HG03025 (cell line): ENCODE measurements around the gene ABCA5.
"Not testable (repeated sequence)": the region's sequence is repeated elsewhere in the genome, so short reads cannot be mapped to it uniquely, and the experiment has no call there.

Source experiments
- ATAC-seq: cut with Tn5 transposase; IDR thresholded peaks from one replicate; pipeline ENCODE4 v1.9.1; 2021; ENCODE audit warnings: mild to moderate bottlenecking, moderate library complexity; ENCODE audit not compliant: unreplicated experiment, low FRiP score

ABCA5 gene

GRCh38 chr17:69222707-69223258, 104.2 kb downstream of the ABCA5 start:
- no peak for ATAC-seq

DNA sequence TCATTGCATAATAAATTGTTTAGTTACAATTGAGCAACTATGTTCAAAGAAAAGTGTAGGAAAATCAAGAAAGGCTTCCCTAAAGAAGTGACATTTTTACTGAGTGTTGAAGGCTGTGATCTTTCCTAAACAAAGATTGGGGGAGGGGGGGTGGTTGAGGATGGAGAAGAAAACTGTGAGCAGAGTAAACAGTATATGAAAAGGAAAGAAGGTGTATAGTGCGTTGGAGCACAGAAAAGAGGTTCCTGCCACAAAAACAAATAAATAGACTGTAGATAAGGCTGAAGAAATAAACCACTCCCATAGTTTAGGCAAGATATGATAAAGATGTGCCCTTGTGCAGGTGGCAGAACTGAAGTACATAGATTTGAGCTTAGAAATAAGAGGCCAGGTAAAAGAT, 106.8 kb downstream of the ABCA5 start:
- ATAC-seq: no peak

GRCh38 chr17:69218986-69219385, 107.9 kb downstream of the ABCA5 start:
- no peak for ATAC-seq

- no peak for ATAC-seq
Observed at GRCh38 chr17:69213059-69213813, 113.7 kb downstream of the ABCA5 start.

GRCh38 chr17:69208640-69209039, 118.3 kb downstream of the ABCA5 start:
- ATAC-seq: no peak

- no peak for ATAC-seq
Observed at GRCh38 chr17:69207151-69207550, 119.8 kb downstream of the ABCA5 start.

DNA sequence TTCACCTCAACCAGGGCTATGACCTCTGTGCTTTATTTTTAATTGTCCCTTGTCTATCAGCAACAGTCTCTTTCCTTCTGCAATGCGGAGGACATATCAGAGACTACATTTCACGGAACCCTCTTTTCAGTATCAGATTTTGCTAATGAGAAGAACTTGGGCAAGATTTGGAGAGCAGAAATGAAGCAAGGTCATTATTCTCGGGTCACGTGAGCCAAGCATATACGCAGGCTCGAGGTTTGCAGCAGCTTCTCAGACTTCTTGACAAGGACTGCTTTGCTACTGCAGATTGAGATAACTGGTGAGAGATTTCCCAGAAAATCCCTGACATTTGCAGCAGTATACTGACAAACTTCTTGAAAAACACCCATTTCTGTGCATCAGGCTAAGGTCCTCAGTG, 128.7 kb downstream of the ABCA5 start:
- no peak for ATAC-seq

DNA sequence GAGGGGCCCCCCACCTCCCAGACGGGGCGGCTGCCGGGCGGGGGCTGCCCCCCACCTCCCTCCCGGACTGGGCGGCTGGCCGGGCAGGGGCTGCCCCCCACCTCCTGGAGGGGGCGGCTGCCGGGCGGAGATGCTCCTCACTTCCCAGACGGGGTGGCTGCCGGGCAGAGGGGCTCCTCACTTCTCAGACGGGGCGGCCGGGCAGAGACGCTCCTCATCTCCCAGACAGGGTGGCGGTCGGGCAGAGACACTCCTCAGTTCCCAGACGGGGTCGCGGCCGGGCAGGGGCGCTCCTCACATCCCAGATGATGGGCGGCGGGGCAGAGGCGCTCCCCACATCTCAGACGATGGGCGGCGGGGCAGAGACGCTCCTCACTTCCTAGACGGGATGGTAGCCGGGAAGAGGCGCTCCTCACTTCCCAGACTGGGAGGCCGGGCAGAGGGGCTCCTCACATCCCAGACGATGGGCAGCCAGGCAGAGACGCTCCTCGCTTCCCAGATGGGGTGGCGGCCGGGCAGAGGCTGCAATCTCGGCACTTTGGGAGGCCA, 130.8 kb downstream of the ABCA5 start:
- ATAC-seq: not testable (repeated sequence)
